Osteocyte (in vitro differentiated cells): ENCODE measurements around the gene TMEM169. TPM values are rescaled to one million over a fixed set of nuclear protein-coding genes. Genes with fewer than 3 reads are reported as not detected.

Experiments
- DNase-seq: peaks from one replicate; pipeline ENCODE4 v3.0.0; 2021; ENCODE audit warnings: mixed read lengths; ENCODE audit not compliant: unreplicated experiment; ENCODE audit errors: extremely low spot score
- H3K27ac Mint-ChIP-seq: one replicate; pipeline ENCODE4 v1.8.0; 2021; ENCODE audit warnings: mild to moderate bottlenecking, mixed read lengths; ENCODE audit not compliant: unreplicated experiment
- H3K27me3 Mint-ChIP-seq: one replicate; pipeline ENCODE4 v1.8.0; 2021; ENCODE audit warnings: mixed read lengths; ENCODE audit not compliant: unreplicated experiment
- H3K36me3 Mint-ChIP-seq: one replicate; pipeline ENCODE4 v1.8.0; 2021; ENCODE audit warnings: mixed read lengths; ENCODE audit not compliant: unreplicated experiment
- H3K4me1 Mint-ChIP-seq: one replicate; pipeline ENCODE4 v1.8.0; 2021; ENCODE audit warnings: mixed read lengths; ENCODE audit not compliant: unreplicated experiment
- H3K4me3 Mint-ChIP-seq: one replicate; pipeline ENCODE4 v1.8.0; 2021; ENCODE audit warnings: mild to moderate bottlenecking, moderate library complexity, mixed read lengths; ENCODE audit not compliant: unreplicated experiment
- H3K9me3 Mint-ChIP-seq: one replicate; pipeline ENCODE4 v1.8.0; 2021; ENCODE audit warnings: mixed read lengths; ENCODE audit not compliant: unreplicated experiment
- total RNA-seq: library from RNA; stranded (reverse); gene quantifications from 2 replicates; pipeline ENCODE4 v1.2.1, GENCODE V29; 2021
- TF ChIP-seq, protein P1 (sequence below): fragments of 200-600 bp; sonication (generic); IDR thresholded peaks from 2 replicates; pipeline ENCODE4 v1.5.0; 2021; ENCODE audit warnings: antibody characterized with exemption, mild to moderate bottlenecking, moderate library complexity

Gene TMEM169
- total RNA-seq, 1 donor from 2014 or later: 1.5 TPM

DNA sequence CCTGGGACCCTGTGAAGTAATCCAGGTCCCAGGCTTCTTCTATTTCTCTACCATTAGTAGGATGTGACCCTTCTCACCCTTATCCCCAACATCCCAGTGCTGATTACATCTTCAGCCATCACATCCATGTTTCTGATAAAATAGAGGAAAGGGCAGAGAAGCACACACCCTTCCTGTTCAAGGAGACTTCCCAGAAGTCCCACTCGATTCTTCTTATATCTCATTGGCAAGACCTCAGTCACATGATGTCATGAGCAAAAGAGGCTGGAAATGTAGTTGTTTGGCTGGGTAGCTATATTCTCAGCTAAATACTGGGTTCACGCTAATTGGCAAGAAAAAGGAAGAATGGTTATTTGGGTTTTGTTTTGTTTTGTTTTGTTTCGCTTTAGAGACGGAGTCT lies 19.4 kb downstream of the TMEM169 start:
- no peaks in the 10 kb centered on the region for H3K27me3 Mint-ChIP-seq
- no peaks in the 10 kb centered on the region for H3K4me1 Mint-ChIP-seq
- no peak overlapping the region for H3K4me3 Mint-ChIP-seq
- TF ChIP-seq, protein P1, sequence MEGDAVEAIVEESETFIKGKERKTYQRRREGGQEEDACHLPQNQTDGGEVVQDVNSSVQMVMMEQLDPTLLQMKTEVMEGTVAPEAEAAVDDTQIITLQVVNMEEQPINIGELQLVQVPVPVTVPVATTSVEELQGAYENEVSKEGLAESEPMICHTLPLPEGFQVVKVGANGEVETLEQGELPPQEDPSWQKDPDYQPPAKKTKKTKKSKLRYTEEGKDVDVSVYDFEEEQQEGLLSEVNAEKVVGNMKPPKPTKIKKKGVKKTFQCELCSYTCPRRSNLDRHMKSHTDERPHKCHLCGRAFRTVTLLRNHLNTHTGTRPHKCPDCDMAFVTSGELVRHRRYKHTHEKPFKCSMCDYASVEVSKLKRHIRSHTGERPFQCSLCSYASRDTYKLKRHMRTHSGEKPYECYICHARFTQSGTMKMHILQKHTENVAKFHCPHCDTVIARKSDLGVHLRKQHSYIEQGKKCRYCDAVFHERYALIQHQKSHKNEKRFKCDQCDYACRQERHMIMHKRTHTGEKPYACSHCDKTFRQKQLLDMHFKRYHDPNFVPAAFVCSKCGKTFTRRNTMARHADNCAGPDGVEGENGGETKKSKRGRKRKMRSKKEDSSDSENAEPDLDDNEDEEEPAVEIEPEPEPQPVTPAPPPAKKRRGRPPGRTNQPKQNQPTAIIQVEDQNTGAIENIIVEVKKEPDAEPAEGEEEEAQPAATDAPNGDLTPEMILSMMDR: no peak
- peaks cover 4% of the 10 kb centered on the region for H3K36me3 Mint-ChIP-seq
- H3K27ac Mint-ChIP-seq: no peak overlapping the region
- DNase-seq: no peak
- H3K9me3 Mint-ChIP-seq: no peaks in the 10 kb centered on the region

DNA sequence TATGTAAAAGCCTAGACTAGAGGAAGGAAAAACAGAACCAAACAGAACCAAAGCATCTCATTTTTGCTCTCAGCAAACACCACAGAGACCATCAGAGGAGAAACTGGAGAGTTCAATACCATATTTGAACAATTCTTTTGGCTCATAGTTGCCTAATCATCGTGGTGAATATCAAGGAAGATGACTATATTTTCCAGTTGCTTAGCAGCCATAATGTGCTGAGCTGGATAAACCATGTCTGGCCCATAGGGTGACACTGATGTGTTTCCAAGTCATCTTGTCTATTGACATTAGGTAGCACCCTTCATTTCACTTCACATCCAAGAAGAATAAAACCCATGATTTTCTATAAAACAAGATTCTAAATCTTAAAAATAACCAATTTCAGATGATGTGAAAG lies 21.5 kb downstream of the TMEM169 start:
- H3K9me3 Mint-ChIP-seq: no peaks in the 10 kb centered on the region
- H3K36me3 Mint-ChIP-seq: peaks cover 4% of the 10 kb centered on the region
- H3K27ac Mint-ChIP-seq: no peak overlapping the region
- H3K4me1 Mint-ChIP-seq: peaks cover 10% of the 10 kb centered on the region
- no peak for DNase-seq
- TF ChIP-seq, protein P1: no peak
- H3K27me3 Mint-ChIP-seq: no peaks in the 10 kb centered on the region
- no peak overlapping the region for H3K4me3 Mint-ChIP-seq

DNA sequence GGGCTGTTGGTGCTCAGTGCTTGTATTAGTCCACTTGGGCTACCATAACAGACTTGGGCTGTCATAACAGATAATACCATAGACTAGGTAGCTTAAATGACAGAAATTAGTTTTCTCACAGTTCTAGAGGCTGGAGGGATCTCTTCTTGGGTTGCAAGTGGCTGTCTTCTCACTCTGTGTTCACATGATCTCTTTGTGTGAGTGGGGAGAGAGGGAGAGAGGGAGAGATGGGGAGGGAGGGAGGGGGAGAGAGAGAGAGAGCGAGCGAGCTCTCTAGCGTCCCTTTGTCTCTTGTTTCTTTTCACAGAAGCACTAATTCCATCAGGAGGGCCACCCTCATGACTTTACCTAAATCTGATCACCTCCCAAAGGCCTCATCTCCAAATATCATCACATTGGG lies 23.0 kb downstream of the TMEM169 start:
- no peaks in the 10 kb centered on the region for H3K27me3 Mint-ChIP-seq
- no peak overlapping the region for H3K4me3 Mint-ChIP-seq

DNA sequence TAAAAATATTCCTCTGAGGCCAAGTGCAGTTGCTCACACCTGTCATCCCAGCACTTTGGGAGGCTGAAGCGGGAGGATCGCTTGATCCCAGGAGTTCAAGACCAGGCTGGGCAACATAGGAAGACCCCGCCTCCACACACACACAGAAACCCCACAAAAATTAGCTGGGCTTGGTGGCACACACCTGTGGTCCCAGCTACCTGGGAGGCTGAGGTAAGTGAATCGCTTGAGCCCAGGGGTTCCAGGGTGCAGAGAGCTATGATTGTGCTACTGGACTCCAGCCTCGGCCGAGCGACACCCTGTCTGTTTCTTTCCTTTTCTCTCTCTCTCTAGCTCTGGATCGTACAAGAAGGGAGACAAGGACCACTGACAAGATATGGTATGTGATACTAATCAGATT lies 25.6 kb downstream of the TMEM169 start:
- no peaks in the 10 kb centered on the region for H3K27me3 Mint-ChIP-seq
- no peaks in the 10 kb centered on the region for H3K9me3 Mint-ChIP-seq
- H3K27ac Mint-ChIP-seq: peak overlapping the region; percentile 100
- peaks cover 37% of the 10 kb centered on the region for H3K4me1 Mint-ChIP-seq
- no peak for DNase-seq
- TF ChIP-seq, protein P1: no peak
- H3K36me3 Mint-ChIP-seq: peaks cover 13% of the 10 kb centered on the region
- peak overlapping the region; percentile 56 for H3K4me3 Mint-ChIP-seq

More for the DNA sequence above, 23.0 kb downstream of the TMEM169 start:
- Mint-ChIP-seq H3K27ac (no peak overlapping the region), H3K9me3 (no peaks in the 10 kb centered on the region), H3K4me1 (peaks cover 20% of the 10 kb centered on the region), H3K36me3 (peaks cover 4% of the 10 kb centered on the region)
- DNase-seq: no peak
- TF ChIP-seq, protein P1: no peak

DNA sequence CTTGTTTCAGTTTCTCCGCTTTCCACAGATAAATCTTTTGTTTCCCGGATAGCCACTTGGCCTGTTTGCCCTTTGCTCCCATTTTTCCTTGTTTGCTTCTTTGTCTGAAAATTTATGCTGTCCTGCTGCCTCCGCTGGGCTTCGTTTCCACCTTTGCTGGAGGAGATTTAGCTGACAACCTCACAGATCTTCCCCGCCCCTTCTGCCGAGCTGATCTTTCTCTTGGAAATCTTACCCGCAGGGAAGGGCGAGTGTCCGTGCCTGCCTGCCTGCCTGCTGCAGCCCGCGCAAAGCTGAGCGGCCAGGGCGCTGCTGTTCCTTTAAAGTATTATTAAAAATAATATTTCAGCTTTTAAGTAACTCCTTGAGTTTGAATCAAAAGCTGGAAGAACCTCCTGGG lies 26.0 kb downstream of the TMEM169 start:
- peaks cover 14% of the 10 kb centered on the region for H3K36me3 Mint-ChIP-seq
- H3K4me3 Mint-ChIP-seq: peak overlapping the region; percentile 56
- TF ChIP-seq, protein P1: no peak
- no peak for DNase-seq
- H3K27me3 Mint-ChIP-seq: no peaks in the 10 kb centered on the region
- no peaks in the 10 kb centered on the region for H3K9me3 Mint-ChIP-seq
- peak overlapping the region; percentile 100 for H3K27ac Mint-ChIP-seq
- H3K4me1 Mint-ChIP-seq: peaks cover 37% of the 10 kb centered on the region
